ENCODE data around the gene PLEKHH2.

Gene PLEKHH2

DNA sequence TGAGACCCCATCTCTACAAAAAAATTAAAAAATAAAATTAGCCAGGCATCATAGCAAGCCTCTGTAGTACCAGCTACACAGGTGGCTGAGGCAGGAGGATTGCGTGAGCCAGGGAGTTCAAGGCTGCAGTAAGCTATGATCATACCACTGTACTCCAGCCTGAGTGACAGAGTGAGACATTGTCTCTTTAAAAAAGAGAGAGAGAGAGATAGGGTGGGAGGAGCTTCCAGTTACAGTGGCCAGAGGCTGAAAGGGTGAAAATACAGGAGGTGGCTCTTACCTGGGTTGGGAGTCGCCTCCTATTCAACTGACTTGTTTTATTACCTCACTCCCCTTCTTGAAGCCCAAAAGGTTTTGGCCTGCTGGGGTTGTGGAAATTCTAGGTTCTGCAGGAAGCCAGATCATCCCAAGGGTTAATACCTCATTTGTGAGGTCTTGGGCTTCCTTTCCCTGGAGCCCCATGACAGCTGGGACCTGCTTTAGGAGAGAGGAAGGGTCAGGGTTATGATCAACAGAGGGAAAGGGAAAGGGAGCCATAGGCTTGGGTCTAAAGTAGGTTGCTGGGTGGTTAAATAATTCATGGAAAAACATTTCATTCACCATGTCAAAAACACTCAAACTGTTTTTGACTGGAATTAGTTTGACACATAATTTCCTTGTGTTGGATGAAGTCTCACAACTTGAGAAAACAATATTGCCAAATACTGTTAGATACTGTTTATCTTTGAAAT lies 154.1 kb downstream of the PLEKHH2 start:
- Histone ChIP-seq H3K4me1 (ENCODE audit: control insufficient read depth, insufficient read depth, low read length) (no peaks in the 10 kb centered on the region), H3K9me3 (ENCODE audit: control insufficient read depth, insufficient read depth, low read depth, low read length) (no peaks in the 10 kb centered on the region), H3K4me3 (ENCODE audit: low read depth, low read length) (no peak overlapping the region), H3K27me3 (ENCODE audit: control insufficient read depth, insufficient read depth, low read length) (no peaks in the 10 kb centered on the region), H3K36me3 (ENCODE audit: control insufficient read depth, insufficient read depth, low read length) (0 out of 2 replicates have a peak, but pooled peaks cover 3% of the 10 kb centered on the region), H3K27ac (ENCODE audit: low read depth, low read length) (no peak overlapping the region), H3K9ac (ENCODE audit: low read length) (no peak overlapping the region)

DNA sequence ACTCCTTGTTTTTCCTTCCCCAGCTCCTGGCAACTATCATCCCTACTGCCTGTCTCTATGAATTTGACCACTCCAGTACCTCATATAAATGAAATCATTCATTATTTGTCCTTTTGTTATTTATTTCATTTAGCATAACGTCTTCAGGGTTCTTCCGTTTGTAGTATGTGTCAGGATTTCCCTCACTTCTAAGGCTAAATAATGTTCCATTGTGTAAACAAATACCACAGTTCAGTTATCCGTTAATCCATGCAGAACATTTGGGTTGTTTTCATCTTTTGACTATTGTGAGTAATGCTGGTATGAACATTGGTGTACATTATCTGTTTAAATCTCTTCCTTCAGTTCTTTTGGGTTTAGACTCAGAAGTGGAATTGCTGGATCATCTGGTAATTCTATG lies 155.6 kb downstream of the PLEKHH2 start:
- no peaks in the 10 kb centered on the region for H3K4me1 ChIP-seq (ENCODE audit: control insufficient read depth, insufficient read depth, low read length)
- H3K9me3 ChIP-seq (ENCODE audit: control insufficient read depth, insufficient read depth, low read depth, low read length) = no peaks in the 10 kb centered on the region
- no peak overlapping the region for H3K4me3 ChIP-seq (ENCODE audit: low read depth, low read length)
- H3K36me3 ChIP-seq (ENCODE audit: control insufficient read depth, insufficient read depth, low read length) = 0 out of 2 replicates have a peak, but pooled peaks cover 3% of the 10 kb centered on the region
- no peak overlapping the region for H3K9ac ChIP-seq (ENCODE audit: low read length)
- H3K27me3 ChIP-seq (ENCODE audit: control insufficient read depth, insufficient read depth, low read length) = no peaks in the 10 kb centered on the region
- no peak overlapping the region for H3K27ac ChIP-seq (ENCODE audit: low read depth, low read length)

DNA sequence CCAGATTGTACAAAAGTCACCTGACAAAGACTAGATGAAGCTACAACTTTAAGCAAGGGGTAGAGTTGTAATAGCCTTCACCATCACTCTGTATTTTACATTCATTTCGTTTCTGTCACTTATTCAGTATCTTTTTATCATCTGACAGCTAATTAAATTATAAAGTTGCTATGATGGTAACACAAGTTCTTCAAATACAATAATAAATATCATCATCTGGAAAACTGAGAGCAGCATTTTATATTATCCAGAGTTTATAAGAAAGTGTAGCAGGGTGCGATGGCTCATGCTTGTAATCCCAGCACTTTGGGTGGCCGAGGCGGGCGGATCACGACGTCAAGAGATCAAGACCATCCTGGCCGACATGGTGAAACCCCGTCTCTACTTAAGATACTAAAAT lies 157.9 kb downstream of the PLEKHH2 start:
- H3K36me3 ChIP-seq (ENCODE audit: control insufficient read depth, insufficient read depth, low read length) = no peaks in the 10 kb centered on the region
- no peak overlapping the region for H3K9ac ChIP-seq (ENCODE audit: low read length)
- no peaks in the 10 kb centered on the region for H3K9me3 ChIP-seq (ENCODE audit: control insufficient read depth, insufficient read depth, low read depth, low read length)
- no peak overlapping the region for H3K27ac ChIP-seq (ENCODE audit: low read depth, low read length)
- no peaks in the 10 kb centered on the region for H3K27me3 ChIP-seq (ENCODE audit: control insufficient read depth, insufficient read depth, low read length)
- no peak overlapping the region for H3K4me3 ChIP-seq (ENCODE audit: low read depth, low read length)
- H3K4me1 ChIP-seq (ENCODE audit: control insufficient read depth, insufficient read depth, low read length) = no peaks in the 10 kb centered on the region

DNA sequence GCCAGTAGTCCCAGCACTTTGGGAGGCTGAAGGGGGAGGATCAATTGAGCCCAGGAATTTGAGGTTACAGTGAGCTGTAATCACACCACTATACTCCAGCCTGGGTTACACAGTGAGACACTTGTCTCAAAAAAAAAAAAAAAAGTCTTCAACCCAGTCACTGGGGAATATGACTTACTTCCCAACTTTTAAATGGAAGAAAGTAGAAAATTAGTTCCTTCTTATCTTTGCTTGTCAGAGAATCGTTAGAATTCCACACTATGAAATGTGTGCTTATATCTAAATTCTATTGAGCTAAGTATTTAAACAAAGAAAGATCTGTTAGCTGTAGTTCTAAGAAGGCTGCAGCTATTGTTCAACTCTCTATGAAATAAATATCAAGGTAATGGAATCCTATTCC lies 159.1 kb downstream of the PLEKHH2 start:
- Histone ChIP-seq H3K4me1 (ENCODE audit: control insufficient read depth, insufficient read depth, low read length) (no peaks in the 10 kb centered on the region), H3K27me3 (ENCODE audit: control insufficient read depth, insufficient read depth, low read length) (no peaks in the 10 kb centered on the region), H3K9me3 (ENCODE audit: control insufficient read depth, insufficient read depth, low read depth, low read length) (no peaks in the 10 kb centered on the region), H3K27ac (ENCODE audit: low read depth, low read length) (no peak overlapping the region), H3K9ac (ENCODE audit: low read length) (no peak overlapping the region), H3K4me3 (ENCODE audit: low read depth, low read length) (no peak overlapping the region), H3K36me3 (ENCODE audit: control insufficient read depth, insufficient read depth, low read length) (no peaks in the 10 kb centered on the region)

DNA sequence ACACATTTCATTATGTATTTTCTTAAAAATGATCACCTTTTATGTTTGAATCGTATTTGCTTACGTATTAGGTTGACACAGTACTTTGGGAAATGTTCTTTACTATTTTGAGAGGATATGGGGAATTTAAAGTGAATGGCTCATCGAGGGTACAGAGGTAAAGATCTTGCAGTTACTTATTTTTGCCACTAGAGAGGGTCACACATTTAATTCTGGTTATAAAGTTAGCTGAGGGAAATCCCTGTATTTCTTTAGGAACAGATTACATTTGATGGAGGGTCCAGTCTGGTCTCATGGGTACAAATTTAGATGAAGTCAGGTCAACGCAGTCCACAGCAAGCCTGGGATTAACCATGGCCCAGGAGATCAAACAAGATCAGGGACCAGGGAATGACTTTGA lies 161.2 kb downstream of the PLEKHH2 start:
- no peaks in the 10 kb centered on the region for H3K9me3 ChIP-seq (ENCODE audit: control insufficient read depth, insufficient read depth, low read depth, low read length)
- no peaks in the 10 kb centered on the region for H3K4me1 ChIP-seq (ENCODE audit: control insufficient read depth, insufficient read depth, low read length)
- H3K9ac ChIP-seq (ENCODE audit: low read length) = no peak overlapping the region
- H3K27ac ChIP-seq (ENCODE audit: low read depth, low read length) = no peak overlapping the region
- H3K27me3 ChIP-seq (ENCODE audit: control insufficient read depth, insufficient read depth, low read length) = no peaks in the 10 kb centered on the region
- H3K4me3 ChIP-seq (ENCODE audit: low read depth, low read length) = no peak overlapping the region
- H3K36me3 ChIP-seq (ENCODE audit: control insufficient read depth, insufficient read depth, low read length) = no peaks in the 10 kb centered on the region

DNA sequence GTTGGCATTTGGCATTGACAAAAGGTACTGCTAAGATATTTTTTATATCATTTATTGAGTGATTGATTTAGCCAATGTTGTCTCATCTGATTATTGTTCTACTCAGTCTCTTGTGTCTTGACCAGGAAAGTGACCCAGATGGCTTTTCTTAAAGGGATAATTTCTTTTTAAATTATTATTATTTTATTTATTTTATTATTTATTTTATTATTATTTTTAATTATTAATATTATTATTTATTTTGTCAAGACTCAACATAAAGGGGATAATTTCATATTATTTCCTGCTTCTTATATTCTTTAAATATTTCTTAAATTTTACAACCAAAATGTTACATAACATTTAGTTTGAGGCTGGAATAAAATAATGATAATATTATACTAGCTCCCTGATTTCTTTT lies 163.8 kb downstream of the PLEKHH2 start:
- no peak overlapping the region for H3K9ac ChIP-seq (ENCODE audit: low read length)
- H3K9me3 ChIP-seq (ENCODE audit: control insufficient read depth, insufficient read depth, low read depth, low read length) = no peaks in the 10 kb centered on the region
- no peaks in the 10 kb centered on the region for H3K36me3 ChIP-seq (ENCODE audit: control insufficient read depth, insufficient read depth, low read length)
- no peak overlapping the region for H3K27ac ChIP-seq (ENCODE audit: low read depth, low read length)
- no peaks in the 10 kb centered on the region for H3K27me3 ChIP-seq (ENCODE audit: control insufficient read depth, insufficient read depth, low read length)
- H3K4me1 ChIP-seq (ENCODE audit: control insufficient read depth, insufficient read depth, low read length) = no peaks in the 10 kb centered on the region
- H3K4me3 ChIP-seq (ENCODE audit: low read depth, low read length) = no peak overlapping the region

DNA sequence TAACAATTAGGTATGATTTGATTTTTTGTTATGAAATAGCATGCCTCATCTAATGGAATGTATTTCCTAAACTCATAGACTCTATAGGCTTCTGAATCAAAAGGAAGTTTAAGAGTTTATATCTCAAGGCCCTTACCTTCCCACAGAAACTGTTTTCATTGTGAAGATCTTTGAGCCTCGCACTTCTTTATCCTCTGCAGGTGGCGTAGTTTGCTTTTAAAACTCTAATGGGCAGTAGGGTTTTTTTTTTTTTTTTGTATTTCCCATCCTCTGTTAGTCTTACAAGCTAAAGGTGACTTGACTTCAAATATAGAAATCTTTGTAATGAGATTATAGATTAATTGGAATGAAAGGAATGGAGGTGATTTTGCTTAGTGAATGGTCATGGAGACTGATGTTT lies 165.1 kb downstream of the PLEKHH2 start:
- Histone ChIP-seq H3K27me3 (ENCODE audit: control insufficient read depth, insufficient read depth, low read length) (no peaks in the 10 kb centered on the region), H3K36me3 (ENCODE audit: control insufficient read depth, insufficient read depth, low read length) (no peaks in the 10 kb centered on the region), H3K4me3 (ENCODE audit: low read depth, low read length) (no peak overlapping the region), H3K27ac (ENCODE audit: low read depth, low read length) (no peak overlapping the region), H3K9ac (ENCODE audit: low read length) (no peak overlapping the region), H3K9me3 (ENCODE audit: control insufficient read depth, insufficient read depth, low read depth, low read length) (no peaks in the 10 kb centered on the region), H3K4me1 (ENCODE audit: control insufficient read depth, insufficient read depth, low read length) (no peaks in the 10 kb centered on the region)

DNA sequence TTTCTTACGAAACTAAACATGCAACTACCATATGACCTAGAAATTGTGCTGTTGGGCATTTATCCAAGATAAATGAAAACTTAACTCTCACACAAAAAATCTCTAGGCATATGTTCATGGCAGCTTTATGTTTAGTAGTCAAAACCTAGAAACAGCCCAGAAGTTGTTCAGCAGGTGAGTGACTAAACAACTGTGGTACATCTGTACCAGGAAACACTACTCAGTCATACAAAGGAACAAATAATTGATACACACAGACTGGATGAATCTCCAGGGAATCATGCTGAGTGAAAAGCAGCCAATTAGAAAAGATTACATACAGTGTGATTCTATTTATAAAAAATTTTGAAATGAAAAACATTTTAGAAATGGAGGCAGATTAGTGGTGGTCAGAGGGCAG lies 166.1 kb downstream of the PLEKHH2 start:
- H3K4me3 ChIP-seq (ENCODE audit: low read depth, low read length) = no peak overlapping the region
- no peak overlapping the region for H3K9ac ChIP-seq (ENCODE audit: low read length)
- no peak overlapping the region for H3K27ac ChIP-seq (ENCODE audit: low read depth, low read length)
- H3K27me3 ChIP-seq (ENCODE audit: control insufficient read depth, insufficient read depth, low read length) = no peaks in the 10 kb centered on the region
- H3K4me1 ChIP-seq (ENCODE audit: control insufficient read depth, insufficient read depth, low read length) = no peaks in the 10 kb centered on the region
- H3K9me3 ChIP-seq (ENCODE audit: control insufficient read depth, insufficient read depth, low read depth, low read length) = no peaks in the 10 kb centered on the region
- H3K36me3 ChIP-seq (ENCODE audit: control insufficient read depth, insufficient read depth, low read length) = no peaks in the 10 kb centered on the region

DNA sequence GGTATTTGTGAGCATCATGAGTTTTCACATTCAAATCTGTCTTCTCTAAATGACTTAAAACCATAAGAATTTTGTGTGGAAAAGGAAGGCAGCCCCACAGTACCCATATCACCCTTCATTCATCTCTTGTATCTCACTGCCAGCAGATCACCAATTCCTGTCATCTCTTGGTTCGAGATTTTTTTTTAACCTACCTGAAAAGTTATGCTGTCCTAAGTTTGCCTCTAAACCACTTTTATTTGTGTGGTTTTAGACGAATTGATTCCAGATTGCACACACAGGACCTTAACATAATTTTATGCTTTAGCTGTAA lies 169.6 kb downstream of the PLEKHH2 start:
- H3K4me3 ChIP-seq (ENCODE audit: low read depth, low read length) = no peak overlapping the region
- no peaks in the 10 kb centered on the region for H3K36me3 ChIP-seq (ENCODE audit: control insufficient read depth, insufficient read depth, low read length)
- no peak overlapping the region for H3K9ac ChIP-seq (ENCODE audit: low read length)
- no peak overlapping the region for H3K27ac ChIP-seq (ENCODE audit: low read depth, low read length)
- H3K9me3 ChIP-seq (ENCODE audit: control insufficient read depth, insufficient read depth, low read depth, low read length) = no peaks in the 10 kb centered on the region
- H3K27me3 ChIP-seq (ENCODE audit: control insufficient read depth, insufficient read depth, low read length) = no peaks in the 10 kb centered on the region
- no peaks in the 10 kb centered on the region for H3K4me1 ChIP-seq (ENCODE audit: control insufficient read depth, insufficient read depth, low read length)

DNA sequence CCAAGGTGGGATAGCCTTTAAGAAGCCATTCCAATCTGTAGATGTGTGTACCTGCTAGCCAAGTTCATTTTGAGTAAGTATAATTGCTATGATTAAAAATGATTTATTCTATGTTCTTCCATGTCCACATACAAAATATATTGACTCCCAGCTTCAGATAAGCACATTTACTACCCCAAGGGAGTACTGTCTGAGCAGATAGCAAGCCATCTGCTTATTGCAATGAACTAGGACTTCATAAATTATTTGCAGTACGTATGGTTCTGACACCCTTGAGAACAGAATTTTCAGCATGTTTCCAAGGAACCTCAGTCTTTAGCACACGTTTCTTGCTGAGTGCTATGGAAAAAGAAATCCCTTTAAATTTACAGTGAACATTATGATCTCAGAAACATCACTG lies 173.4 kb downstream of the PLEKHH2 start:
- H3K27me3 ChIP-seq (ENCODE audit: control insufficient read depth, insufficient read depth, low read length) = no peaks in the 10 kb centered on the region
- H3K36me3 ChIP-seq (ENCODE audit: control insufficient read depth, insufficient read depth, low read length) = no peaks in the 10 kb centered on the region
- H3K9me3 ChIP-seq (ENCODE audit: control insufficient read depth, insufficient read depth, low read depth, low read length) = no peaks in the 10 kb centered on the region

DNA sequence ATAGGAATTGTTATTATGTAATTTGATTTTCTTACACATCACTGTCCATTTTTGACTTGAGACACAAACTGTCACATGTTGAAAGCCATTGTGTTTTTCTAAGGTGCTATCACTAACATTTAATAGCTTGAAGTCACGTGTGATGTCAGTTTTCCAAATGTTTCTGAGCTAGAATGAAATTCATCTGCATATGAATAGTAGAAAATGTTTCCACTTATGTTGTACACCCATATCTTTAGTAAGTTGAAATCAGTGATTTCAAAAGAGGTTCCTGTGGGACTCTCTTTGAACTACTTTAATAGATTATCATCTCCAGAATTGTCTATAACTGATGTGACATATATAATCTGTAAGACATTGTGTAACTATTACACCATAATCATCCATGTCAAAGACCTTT lies 173.8 kb downstream of the PLEKHH2 start:
- Histone ChIP-seq H3K4me1 (ENCODE audit: control insufficient read depth, insufficient read depth, low read length) (no peaks in the 10 kb centered on the region), H3K27ac (ENCODE audit: low read depth, low read length) (no peak overlapping the region), H3K27me3 (ENCODE audit: control insufficient read depth, insufficient read depth, low read length) (no peaks in the 10 kb centered on the region), H3K9ac (ENCODE audit: low read length) (no peak overlapping the region), H3K9me3 (ENCODE audit: control insufficient read depth, insufficient read depth, low read depth, low read length) (no peaks in the 10 kb centered on the region), H3K36me3 (ENCODE audit: control insufficient read depth, insufficient read depth, low read length) (no peaks in the 10 kb centered on the region), H3K4me3 (ENCODE audit: low read depth, low read length) (no peak overlapping the region)

More for the DNA sequence above, 173.4 kb downstream of the PLEKHH2 start:
- H3K9ac ChIP-seq (ENCODE audit: low read length) = no peak overlapping the region
- H3K27ac ChIP-seq (ENCODE audit: low read depth, low read length) = no peak overlapping the region
- H3K4me1 ChIP-seq (ENCODE audit: control insufficient read depth, insufficient read depth, low read length) = no peaks in the 10 kb centered on the region
- H3K4me3 ChIP-seq (ENCODE audit: low read depth, low read length) = no peak overlapping the region

DNA sequence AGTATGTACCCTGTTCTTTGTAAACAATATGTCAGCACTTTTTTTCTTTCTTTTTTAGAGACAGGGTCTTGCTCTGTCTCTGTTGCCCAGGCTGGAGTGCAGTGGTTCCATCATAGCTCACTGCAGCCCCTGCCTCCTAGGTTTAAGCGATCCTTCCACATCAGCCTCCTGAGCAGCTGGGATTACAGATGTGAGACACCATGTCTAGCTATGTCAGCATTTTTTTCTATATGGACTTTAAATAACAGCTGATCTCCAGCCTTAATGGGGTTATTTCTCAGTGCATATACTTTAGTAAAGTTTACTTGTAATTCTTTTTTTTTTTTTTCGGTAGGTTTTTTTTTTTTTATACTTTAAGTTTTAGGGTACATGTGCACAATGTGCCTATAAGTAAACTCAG lies 174.9 kb downstream of the PLEKHH2 start:
- Histone ChIP-seq H3K27me3 (ENCODE audit: control insufficient read depth, insufficient read depth, low read length) (no peaks in the 10 kb centered on the region), H3K9ac (ENCODE audit: low read length) (no peak overlapping the region), H3K27ac (ENCODE audit: low read depth, low read length) (no peak overlapping the region), H3K36me3 (ENCODE audit: control insufficient read depth, insufficient read depth, low read length) (no peaks in the 10 kb centered on the region), H3K9me3 (ENCODE audit: control insufficient read depth, insufficient read depth, low read depth, low read length) (no peaks in the 10 kb centered on the region), H3K4me1 (ENCODE audit: control insufficient read depth, insufficient read depth, low read length) (no peaks in the 10 kb centered on the region), H3K4me3 (ENCODE audit: low read depth, low read length) (no peak overlapping the region)

All from HUES6 (cell line).